Gastroesophageal sphincter (tissue), 4 donors: Measurements from ENCODE around the gene ZNF888. TPM values are rescaled to one million over a fixed set of nuclear protein-coding genes. Genes with fewer than 3 reads are reported as not detected.
"Not testable (repeated sequence)": the region's sequence is repeated elsewhere in the genome, so short reads cannot be mapped to it uniquely, and the experiment has no call there.

Experiments used
- ATAC-seq: fragments of 150-250 bp; one replicate; pipeline ENCODE4 v1.9.1; 2016; ENCODE audit warnings: mild to moderate bottlenecking, moderate library complexity
- H3K27ac ChIP-seq, 4 donors: fragments of 200-600 bp; sonication (generic) in 3 of 4; 1 replicate in 3 of 4; 2 replicates in 1 of 4; pipeline ENCODE4 v1.5.1; 2016 to 2019
- H3K27me3 ChIP-seq: fragments of 200-600 bp; sonication (generic); one replicate; pipeline ENCODE4 v1.5.1; 2019
- H3K36me3 ChIP-seq, 2 donors: fragments of 200-600 bp; sonication (generic); one replicate each; pipeline ENCODE4 v1.5.1; 2019; ENCODE audit warnings: control low read depth in 1 of 2
- H3K4me1 ChIP-seq, 3 donors: fragments of 200-600 bp; sonication (generic); 1 replicate in 2 of 3; 2 replicates in 1 of 3; pipeline ENCODE4 v1.5.1; 2016 to 2019; ENCODE audit warnings: control low read depth in 2 of 3
- H3K4me3 ChIP-seq, 2 donors: fragments of 200-600 bp; sonication (generic); one replicate each; pipeline ENCODE4 v1.5.1; 2019; ENCODE audit warnings: mild to moderate bottlenecking in 1 of 2, moderate library complexity in 1 of 2
- H3K9me3 ChIP-seq, 3 donors: fragments of 200-600 bp; sonication (generic); one replicate each; pipeline ENCODE4 v1.5.1; 2017 to 2019; ENCODE audit warnings: control low read depth in 2 of 3
- CTCF ChIP-seq, 4 experiments: fragments of 200-600 bp in 2 of 4; fragments of 450-650 bp in 2 of 4; sonication (generic) in 1 of 4; IDR thresholded peaks; one replicate each; pipeline ENCODE4 v1.5.1; 2017 to 2019; ENCODE audit warnings: antibody characterized with exemption in 4 of 4, mild to moderate bottlenecking in 2 of 4, moderate library complexity in 2 of 4
- EP300 ChIP-seq: sonication (generic); formaldehyde crosslinking; IDR thresholded peaks from one replicate; pipeline ENCODE4 v1.6.1; 2017; ENCODE audit warnings: antibody characterized with exemption, mild to moderate bottlenecking
- POLR2A ChIP-seq, 2 donors: fragments of 450-650 bp; IDR thresholded peaks; one replicate each; pipeline ENCODE4 v1.6.1; 2017; ENCODE audit warnings: antibody characterized with exemption in 2 of 2, mild to moderate bottlenecking in 2 of 2, moderate library complexity in 1 of 2
- POLR2AphosphoS5 ChIP-seq: sonication (generic); formaldehyde crosslinking; IDR thresholded peaks from one replicate; pipeline ENCODE4 v1.6.1; 2017; ENCODE audit warnings: antibody characterized with exemption
- WGBS, 2 donors: methylation state at CpG; one replicate each; pipeline ENCODE4 v1.1.5; 2018; ENCODE audit warnings: low coverage in 1 of 2; 5-methylcytosine and 5-hydroxymethylcytosine counted together
- total RNA-seq, 4 donors: library from RNA; depleted of rRNA; stranded (reverse); fragments of >200 nt; gene quantifications; one replicate each; pipeline ENCODE4 v1.1.0, GENCODE V29; 2016

ZNF888 gene
- total RNA-seq, 4 donors from 2014 or later: 2.6 to 4.1 (median 3.0) TPM

DNA sequence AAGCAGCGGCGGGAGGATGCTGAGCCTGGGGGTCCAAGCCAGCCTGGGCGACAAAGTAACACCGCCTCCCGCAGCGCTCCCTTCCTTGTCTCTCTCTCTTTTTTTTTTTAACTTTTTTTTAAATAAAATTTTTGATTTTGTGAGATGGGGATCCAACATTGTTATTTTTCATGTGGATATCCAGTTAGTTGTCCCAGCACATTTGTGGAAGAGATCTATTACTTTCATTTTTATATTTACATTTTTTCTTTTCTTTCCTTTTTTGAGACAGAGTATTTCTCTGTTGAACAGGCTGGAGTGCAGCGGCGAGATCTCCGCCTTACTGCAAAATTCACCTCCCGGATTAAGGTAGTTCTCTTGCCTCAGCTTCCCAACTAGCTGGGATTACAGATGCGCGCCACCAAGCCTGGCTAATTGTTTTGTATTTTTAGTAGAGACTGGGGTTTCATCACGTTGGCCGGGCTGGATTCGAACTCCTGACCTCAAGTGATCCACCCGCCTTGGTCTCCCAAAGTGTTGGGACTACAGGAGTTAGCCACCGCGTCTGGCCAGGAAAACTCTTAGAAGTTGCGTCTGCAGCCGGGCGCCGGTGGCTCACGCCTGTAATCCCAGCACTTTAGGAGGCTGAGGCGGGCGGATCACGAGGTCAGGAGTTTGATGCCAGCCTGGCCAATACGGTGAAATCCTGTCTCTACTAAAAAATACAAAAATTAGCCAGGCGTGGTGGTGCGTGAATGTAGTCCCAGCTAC lies 20.1 kb upstream of the ZNF888 start:
- 42% methylated on average over 12 to 17 of the region's 29 CpGs for WGBS, 2 donors
- TF ChIP-seq POLR2AphosphoS5 (no peak), POLR2A (IDR thresholded peaks at IDR 0.05) (no peak), CTCF (IDR thresholded peaks at IDR 0.05) (no peak), EP300 (no peak)
- H3K9me3 ChIP-seq: peaks cover 0 to 21% (median 2%) of the 10 kb centered on the region in 3 donors

GRCh38 chr19:52942386-52943133 lies 19.3 kb upstream of the ZNF888 start:
- TF ChIP-seq POLR2A (IDR thresholded peaks at IDR 0.05): peak; percentile 62 to 76
- no peak for TF ChIP-seq EP300
- TF ChIP-seq POLR2AphosphoS5: peak; percentile 91
- TF ChIP-seq CTCF (IDR thresholded peaks at IDR 0.05): no peak
- WGBS, 2 donors: 0% methylated on average over 4 to 10 of the region's 43 CpGs
- no peaks in the 10 kb centered on the region for H3K27me3 ChIP-seq
- ATAC-seq: peak; percentile 97
- peaks cover 0 to 21% (median 0%) of the 10 kb centered on the region in 3 donors for H3K4me1 ChIP-seq
- H3K36me3 ChIP-seq: peaks cover 0 to under 1% of the 10 kb centered on the region in 2 donors
- H3K4me3 ChIP-seq: peak overlapping the region; percentile 69 to 80
- peaks cover 0 to 13% (median 0%) of the 10 kb centered on the region in 3 donors for H3K9me3 ChIP-seq
- H3K27ac ChIP-seq: peak overlapping the region; percentile 74 to 91 (median 86)

More for the DNA sequence above, 20.1 kb upstream of the ZNF888 start:
- H3K27me3 ChIP-seq: peaks cover 3% of the 10 kb centered on the region
- ATAC-seq: no peak
- H3K4me3 ChIP-seq: peak overlapping the region; percentile 69 to 80
- H3K36me3 ChIP-seq: no peaks in the 10 kb centered on the region
- H3K27ac ChIP-seq: peak overlapping the region in 3 of 4 donors; percentile 86 to 91 (median 87)
- H3K4me1 ChIP-seq: peaks cover 0 to 21% (median 0%) of the 10 kb centered on the region in 3 donors

GRCh38 chr19:52941941-52942385 lies 18.7 kb upstream of the ZNF888 start:
- H3K4me1 ChIP-seq: peaks cover 0 to 21% (median 0%) of the 10 kb centered on the region in 3 donors
- peak; percentile 35 for ATAC-seq
- peaks cover 0 to 6% of the 10 kb centered on the region in 2 donors for H3K36me3 ChIP-seq
- 0% methylated on average over 13 to 20 of the region's 26 CpGs for WGBS, 2 donors
- peaks cover 0 to 7% (median 0%) of the 10 kb centered on the region in 3 donors for H3K9me3 ChIP-seq
- H3K27me3 ChIP-seq: no peaks in the 10 kb centered on the region
- peak overlapping the region; percentile 69 to 80 for H3K4me3 ChIP-seq
- peak overlapping the region; percentile 74 to 91 (median 86) for H3K27ac ChIP-seq
- TF ChIP-seq POLR2AphosphoS5 (no peak), POLR2A (IDR thresholded peaks at IDR 0.05) (no peak), CTCF (IDR thresholded peaks at IDR 0.05) (no peak)

DNA sequence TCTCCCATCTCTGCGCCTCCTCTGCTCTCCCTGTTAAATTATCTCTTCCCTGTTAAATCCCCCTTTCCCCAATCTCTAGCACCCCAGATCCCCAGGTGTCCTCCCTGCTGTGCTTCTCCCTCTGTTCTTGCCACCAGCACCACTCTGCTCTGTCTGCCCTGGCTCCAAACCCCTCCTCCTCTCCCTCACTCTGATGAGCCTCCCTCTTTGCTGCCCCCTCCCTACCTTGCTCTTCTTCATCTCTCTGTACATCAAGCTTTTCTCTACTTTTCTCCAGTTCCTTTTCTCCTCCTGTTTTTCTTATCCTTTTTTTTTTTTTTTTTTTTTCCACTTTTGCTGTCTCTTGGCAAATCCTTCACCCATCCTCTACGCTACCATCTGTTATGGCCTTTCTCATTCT lies 18.3 kb upstream of the ZNF888 start:
- H3K27ac ChIP-seq: peak overlapping the region in 2 of 4 donors; percentile 86 to 87
- H3K4me3 ChIP-seq: peak overlapping the region; percentile 69 to 80
- H3K9me3 ChIP-seq, H3K27me3 ChIP-seq, H3K36me3 ChIP-seq, ATAC-seq: not testable (repeated sequence)
- WGBS, 2 donors: 21 to 86% methylated on average over 1 to 2 of the region's 2 CpGs
- peaks cover 0 to 21% (median 0%) of the 10 kb centered on the region in 3 donors for H3K4me1 ChIP-seq

GRCh38 chr19:52940905-52941304 lies 17.7 kb upstream of the ZNF888 start:
- not testable (repeated sequence) for ATAC-seq, H3K9me3 ChIP-seq, H3K4me3 ChIP-seq, H3K27me3 ChIP-seq, H3K36me3 ChIP-seq, H3K27ac ChIP-seq
- WGBS, 2 donors: 82 to 89% methylated on average over 5 of the region's 5 CpGs
- H3K4me1 ChIP-seq: peaks cover 0 to 15% (median 0%) of the 10 kb centered on the region in 3 donors
